Coronary artery (tissue), 2 donors: ENCODE results near the gene S100B.

Experiments
- DNase-seq: peaks from one replicate; pipeline ENCODE4 v3.0.0-alpha.2; 2017; ENCODE audit warnings: low spot score
- H3K27ac ChIP-seq, 2 donors: fragments of 200-600 bp; sonication (generic); one replicate each; pipeline ENCODE4 v1.5.1; 2016 to 2019
- H3K4me3 ChIP-seq: fragments of 200-600 bp; sonication (generic); 2 replicates; pipeline ENCODE4 v1.5.1; 2016; ENCODE audit warnings: mild to moderate bottlenecking, moderate library complexity
- CTCF ChIP-seq: fragments of 200-600 bp; sonication (generic); IDR thresholded peaks from one replicate; pipeline ENCODE4 v1.5.1; 2019; ENCODE audit warnings: antibody characterized with exemption

Gene S100B

GRCh38 chr21:46610018-46610701, 5.3 kb upstream of the S100B start:
- no peak for TF ChIP-seq CTCF
- no peak for DNase-seq
- H3K4me3 ChIP-seq: no peak overlapping the region

GRCh38 chr21:46608672-46609111, 3.8 kb upstream of the S100B start:
- H3K27ac ChIP-seq: no peak overlapping the region
- TF ChIP-seq CTCF: no peak
- H3K4me3 ChIP-seq: no peak overlapping the region
- no peak for DNase-seq

More at GRCh38 chr21:46610018-46610701, 5.3 kb upstream of the S100B start:
- H3K27ac ChIP-seq: no peak overlapping the region

GRCh38 chr21:46607636-46608035, 2.8 kb upstream of the S100B start:
- no peak for DNase-seq
- Histone ChIP-seq H3K27ac (no peak overlapping the region), H3K4me3 (no peak overlapping the region)
- TF ChIP-seq CTCF: no peak

- H3K4me3 ChIP-seq: no peak overlapping the region
Measured at GRCh38 chr21:46606427-46606813, 1.5 kb upstream of the S100B start.

GRCh38 chr21:46605767-46606426, 1.0 kb upstream of the S100B start:
- Histone ChIP-seq H3K27ac (peak overlapping the region in 1 of 2 donors; percentile 44), H3K4me3 (no peak overlapping the region)
- no peak for TF ChIP-seq CTCF
- DNase-seq: no peak

More at GRCh38 chr21:46606427-46606813, 1.5 kb upstream of the S100B start:
- H3K27ac ChIP-seq: peak overlapping the region in 1 of 2 donors; percentile 44
- no peak for DNase-seq
- no peak for TF ChIP-seq CTCF

GRCh38 chr21:46604329-46604974, 430 bp downstream of the S100B start:
- TF ChIP-seq CTCF: no peak
- no peak for DNase-seq
- Histone ChIP-seq H3K27ac (no peak overlapping the region), H3K4me3 (peak overlapping the region; percentile 22)
